Occipital lobe (tissue), 2 donors: Measurements from ENCODE around the gene DHRSX. TPM values are rescaled to one million over a fixed set of nuclear protein-coding genes. Genes with fewer than 3 reads are reported as not detected.
"Not testable (repeated sequence)": the region's sequence is repeated elsewhere in the genome, so short reads cannot be mapped to it uniquely, and the experiment has no call there.

ENCODE experiments used
- DNase-seq: peaks from one replicate; lab custom pipeline; 2025; lab: John Stamatoyannopoulos, UW
- total RNA-seq: library from RNA; depleted of rRNA; stranded (reverse); fragments of >200 nt; gene quantifications from one replicate; pipeline ENCODE4 v1.2.3, GENCODE V29; 2014

The DHRSX gene
- total RNA-seq, 1 donor from 2014 or later: 18.7 TPM

GRCh38 chrX:2360731-2361130 is 140.0 kb downstream of the DHRSX start:
- no peak for DNase-seq

GRCh38 chrX:2359522-2359921 is 141.3 kb downstream of the DHRSX start:
- DNase-seq: not testable (repeated sequence)

GRCh38 chrX:2351999-2352995 is 148.5 kb downstream of the DHRSX start:
- no peak for DNase-seq

GRCh38 chrX:2351321-2351720 is 149.5 kb downstream of the DHRSX start:
- DNase-seq: no peak

GRCh38 chrX:2350703-2351102 is 150.1 kb downstream of the DHRSX start:
- not testable (repeated sequence) for DNase-seq

- DNase-seq: not testable (repeated sequence)
These were observed 150.7 kb downstream of the DHRSX start for GRCh38 chrX:2350036-2350435.

GRCh38 chrX:2348211-2348610 is 152.6 kb downstream of the DHRSX start:
- DNase-seq: no peak

GRCh38 chrX:2346158-2346557 is 154.6 kb downstream of the DHRSX start:
- DNase-seq: no peak

GRCh38 chrX:2345562-2345961 is 155.2 kb downstream of the DHRSX start:
- no peak for DNase-seq

- DNase-seq: no peak
These were observed 157.4 kb downstream of the DHRSX start for GRCh38 chrX:2343413-2343812.

- DNase-seq: no peak
These were observed 157.9 kb downstream of the DHRSX start for GRCh38 chrX:2342874-2343273.

- no peak for DNase-seq
These were observed 158.5 kb downstream of the DHRSX start for GRCh38 chrX:2342281-2342688.

- DNase-seq: no peak
These were observed 159.8 kb downstream of the DHRSX start for GRCh38 chrX:2340991-2341390.

- no peak for DNase-seq
These were observed 164.6 kb downstream of the DHRSX start for GRCh38 chrX:2336181-2336580.

- DNase-seq: no peak
These were observed 166.5 kb downstream of the DHRSX start for GRCh38 chrX:2334237-2334636.

GRCh38 chrX:2332252-2332651 is 168.5 kb downstream of the DHRSX start:
- no peak for DNase-seq

- no peak for DNase-seq
These were observed 169.9 kb downstream of the DHRSX start for GRCh38 chrX:2330910-2331309.

- no peak for DNase-seq
These were observed 170.3 kb downstream of the DHRSX start for GRCh38 chrX:2330487-2330886.

GRCh38 chrX:2327423-2327822 is 173.4 kb downstream of the DHRSX start:
- no peak for DNase-seq

GRCh38 chrX:2325076-2325784 is 175.5 kb downstream of the DHRSX start:
- no peak for DNase-seq

- DNase-seq: no peak
These were observed 176.6 kb downstream of the DHRSX start for GRCh38 chrX:2324151-2324550.

- no peak for DNase-seq
These were observed 179.4 kb downstream of the DHRSX start for GRCh38 chrX:2321411-2321810.
